Cardiac fibroblast (primary cell): ENCODE data around the gene THBS2.

Experiments used
- DNase-seq, 2 donors: peaks; one replicate each; pipeline versions ENCODE4 v3.0.0 to v3.0.0-alpha.2; 2010; ENCODE audit warnings: low read depth in 2 of 2
- H3K4me3 ChIP-seq, 2 donors: replicated peaks in 1 of 2; 1 replicate in 1 of 2; 2 replicates in 1 of 2; pipeline ENCODE4 v1.5.1; 2011; ENCODE audit warnings: low read depth in 2 of 2, low read length in 2 of 2, mild to moderate bottlenecking in 2 of 2, moderate library complexity in 1 of 2
- TF ChIP-seq, protein P1 (sequence below): IDR thresholded peaks from one replicate; pipeline ENCODE4 v1.5.1; 2011; ENCODE audit warnings: low read depth, mild to moderate bottlenecking, low read length, inconsistent platforms

Gene THBS2

DNA sequence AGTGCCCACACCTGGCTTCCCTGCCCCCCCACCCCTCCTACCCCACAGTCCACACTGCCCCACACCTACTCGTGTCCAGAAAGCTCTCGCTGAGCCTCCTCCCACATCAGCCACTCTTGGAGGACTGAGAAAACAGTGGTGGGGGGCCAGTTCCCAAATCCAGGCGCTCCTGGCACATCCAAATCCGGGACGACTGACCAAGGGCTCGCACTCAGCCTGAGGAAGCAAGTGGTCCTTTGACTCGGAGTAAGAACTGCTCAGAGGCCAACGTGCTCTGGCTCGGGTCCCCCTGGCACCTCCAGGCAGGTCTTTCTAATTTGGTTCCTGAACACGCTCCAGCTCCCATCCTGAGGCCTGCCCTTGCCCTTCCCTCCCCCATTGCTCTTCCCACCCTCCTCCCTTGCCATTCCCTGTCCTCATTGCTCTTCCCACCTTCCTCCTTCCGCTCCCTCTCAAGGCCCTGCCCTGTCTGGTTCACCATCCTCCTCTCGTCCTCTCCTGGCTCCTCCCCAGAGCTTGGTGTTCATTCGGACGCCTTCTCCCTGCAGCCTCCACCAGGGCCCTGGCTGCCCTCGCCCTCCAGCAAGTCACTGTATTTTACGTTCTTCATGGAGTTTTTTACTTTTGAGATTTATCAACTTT is 83.6 kb downstream of the THBS2 start:
- no peak overlapping the region for H3K4me3 ChIP-seq
- TF ChIP-seq, protein P1, sequence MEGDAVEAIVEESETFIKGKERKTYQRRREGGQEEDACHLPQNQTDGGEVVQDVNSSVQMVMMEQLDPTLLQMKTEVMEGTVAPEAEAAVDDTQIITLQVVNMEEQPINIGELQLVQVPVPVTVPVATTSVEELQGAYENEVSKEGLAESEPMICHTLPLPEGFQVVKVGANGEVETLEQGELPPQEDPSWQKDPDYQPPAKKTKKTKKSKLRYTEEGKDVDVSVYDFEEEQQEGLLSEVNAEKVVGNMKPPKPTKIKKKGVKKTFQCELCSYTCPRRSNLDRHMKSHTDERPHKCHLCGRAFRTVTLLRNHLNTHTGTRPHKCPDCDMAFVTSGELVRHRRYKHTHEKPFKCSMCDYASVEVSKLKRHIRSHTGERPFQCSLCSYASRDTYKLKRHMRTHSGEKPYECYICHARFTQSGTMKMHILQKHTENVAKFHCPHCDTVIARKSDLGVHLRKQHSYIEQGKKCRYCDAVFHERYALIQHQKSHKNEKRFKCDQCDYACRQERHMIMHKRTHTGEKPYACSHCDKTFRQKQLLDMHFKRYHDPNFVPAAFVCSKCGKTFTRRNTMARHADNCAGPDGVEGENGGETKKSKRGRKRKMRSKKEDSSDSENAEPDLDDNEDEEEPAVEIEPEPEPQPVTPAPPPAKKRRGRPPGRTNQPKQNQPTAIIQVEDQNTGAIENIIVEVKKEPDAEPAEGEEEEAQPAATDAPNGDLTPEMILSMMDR = no peak
- no peak for DNase-seq

DNA sequence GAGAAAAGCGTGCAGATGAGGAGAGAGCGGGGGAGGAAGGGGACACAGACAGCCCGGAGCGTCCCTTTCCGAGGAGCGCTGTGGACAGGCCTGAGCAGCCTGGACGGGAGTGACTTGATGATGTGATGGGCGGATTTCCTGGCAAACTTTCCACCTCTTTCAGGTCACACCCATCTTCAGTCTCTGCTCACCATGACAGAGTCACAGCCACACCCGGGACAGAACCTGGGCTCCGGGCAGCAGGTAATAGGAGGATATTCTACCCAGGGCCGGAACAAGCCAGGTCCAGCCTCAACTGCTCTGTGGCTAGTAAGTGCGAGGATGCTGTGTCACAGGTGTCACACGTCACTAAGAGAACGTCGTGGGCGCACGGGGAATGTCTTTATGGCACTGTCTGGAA is 84.3 kb downstream of the THBS2 start:
- peak; percentile 61 to 63 for DNase-seq
- TF ChIP-seq, protein P1 = no peak
- H3K4me3 ChIP-seq = no peak overlapping the region

DNA sequence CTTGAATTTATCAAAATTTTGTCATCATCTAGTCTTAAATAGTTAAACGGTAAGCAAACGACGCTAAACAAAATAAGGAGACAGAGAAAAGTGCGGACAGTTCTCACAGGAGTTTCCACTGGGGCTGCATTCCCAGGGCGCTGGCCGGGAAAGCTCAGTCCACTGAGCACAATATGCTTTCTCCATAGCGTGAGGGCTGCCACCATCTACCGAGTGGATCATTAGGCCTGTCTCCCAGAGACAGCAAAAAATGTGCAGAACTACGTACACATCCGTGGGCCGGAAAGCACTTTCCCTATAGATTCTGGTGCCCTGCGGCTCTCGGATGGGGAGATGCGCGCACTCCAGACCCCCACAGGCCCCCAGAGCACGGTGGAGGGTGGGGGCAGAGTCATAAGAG is 84.9 kb downstream of the THBS2 start:
- no peak overlapping the region for H3K4me3 ChIP-seq
- TF ChIP-seq, protein P1 = no peak
- peak; percentile 58 to 68 for DNase-seq

DNA sequence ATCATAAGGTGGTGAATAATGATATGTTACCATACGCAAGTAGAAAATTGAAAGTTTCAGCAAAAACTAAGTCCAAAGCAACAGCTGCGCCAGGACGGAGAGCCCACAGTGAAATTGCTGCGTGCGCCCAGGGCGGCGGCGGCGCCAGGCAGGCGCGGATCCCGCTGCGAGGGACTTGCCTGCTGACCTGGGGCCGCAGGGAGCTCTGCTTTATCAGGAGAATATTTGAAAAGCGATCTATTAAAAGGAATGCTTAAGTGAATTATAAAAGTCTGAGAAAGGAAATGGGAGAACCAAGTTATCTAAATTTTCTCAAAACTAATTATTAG is 85.4 kb downstream of the THBS2 start:
- TF ChIP-seq, protein P1 = no peak
- H3K4me3 ChIP-seq = no peak overlapping the region
- DNase-seq = no peak

DNA sequence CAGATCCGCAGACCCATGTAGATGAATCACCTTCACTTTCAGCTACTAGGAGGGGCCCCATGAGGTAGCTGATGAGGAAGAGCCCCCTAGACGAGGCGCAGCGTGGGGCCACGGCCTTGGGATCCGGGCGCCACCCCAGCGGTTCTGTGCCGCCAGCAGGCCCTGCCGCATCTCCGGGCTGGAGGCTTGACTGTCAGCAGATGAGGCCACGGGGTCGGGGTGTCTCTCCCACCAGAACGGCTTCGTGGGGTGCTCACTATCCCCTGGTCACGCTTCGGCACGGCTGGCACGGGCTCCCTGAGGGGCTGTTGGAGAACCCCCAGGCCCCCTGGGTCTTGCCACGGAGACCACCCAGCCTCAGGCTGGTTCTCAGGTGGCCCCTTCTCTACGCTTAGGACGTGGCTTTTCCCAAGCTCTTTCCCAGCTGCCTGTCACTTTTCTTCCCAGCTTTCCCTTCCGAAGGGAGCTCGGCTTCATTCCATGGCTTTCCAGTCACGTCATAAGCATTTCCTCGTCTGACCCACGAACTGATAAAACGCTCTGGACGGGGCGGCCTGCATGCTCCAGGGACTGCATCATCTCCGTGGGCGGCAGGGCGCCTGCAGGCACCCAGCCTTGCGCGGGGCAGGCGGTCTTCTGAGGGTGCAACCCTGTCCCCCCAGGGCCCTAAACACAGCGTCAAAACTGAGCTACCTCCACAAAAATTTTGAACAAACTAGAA is 85.9 kb downstream of the THBS2 start:
- no peak overlapping the region for H3K4me3 ChIP-seq
- DNase-seq = peak; percentile 99
- TF ChIP-seq, protein P1 = no peak

GRCh38 chr6:169166896-169167580 is 86.6 kb downstream of the THBS2 start:
- TF ChIP-seq, protein P1 = no peak
- no peak for DNase-seq
- no peak overlapping the region for H3K4me3 ChIP-seq
